Measurements from ENCODE around the gene CDYL. TPM values are rescaled to one million over a fixed set of nuclear protein-coding genes. Genes with fewer than 3 reads are reported as not detected.

Gene CDYL
- total RNA-seq, 1 donor from 2014 or later = 12.2 TPM

- no peak for DNase-seq (ENCODE audit: low read depth)
- no peak for TF ChIP-seq CTCF (conservative IDR thresholded peaks at IDR 0.05; ENCODE audit: low read depth, low read length)
- no peak overlapping the region for H3K4me3 ChIP-seq (ENCODE audit: low read depth, low read length)
These were observed 186.7 kb downstream of the CDYL start for GRCh38 chr6:4962905-4963304.

- TF ChIP-seq CTCF (conservative IDR thresholded peaks at IDR 0.05; ENCODE audit: low read depth, low read length) = no peak
- no peak overlapping the region for H3K4me3 ChIP-seq (ENCODE audit: low read depth, low read length)
- DNase-seq (ENCODE audit: low read depth) = no peak
These were observed 188.7 kb downstream of the CDYL start for GRCh38 chr6:4964675-4965561.

GRCh38 chr6:4965562-4966389 is 189.6 kb downstream of the CDYL start:
- DNase-seq (ENCODE audit: low read depth) = no peak
- TF ChIP-seq CTCF (conservative IDR thresholded peaks at IDR 0.05; ENCODE audit: low read depth, low read length) = no peak
- no peak overlapping the region for H3K4me3 ChIP-seq (ENCODE audit: low read depth, low read length)

- DNase-seq (ENCODE audit: low read depth) = no peak
- H3K4me3 ChIP-seq (ENCODE audit: low read depth, low read length) = no peak overlapping the region
- TF ChIP-seq CTCF (conservative IDR thresholded peaks at IDR 0.05; ENCODE audit: low read depth, low read length) = no peak
These were observed 191.3 kb downstream of the CDYL start for GRCh38 chr6:4967301-4968030.

- H3K4me3 ChIP-seq (ENCODE audit: low read depth, low read length) = no peak overlapping the region
- no peak for TF ChIP-seq CTCF (conservative IDR thresholded peaks at IDR 0.05; ENCODE audit: low read depth, low read length)
- DNase-seq (ENCODE audit: low read depth) = no peak
These were observed 193.5 kb downstream of the CDYL start for GRCh38 chr6:4969609-4970285.

DNA sequence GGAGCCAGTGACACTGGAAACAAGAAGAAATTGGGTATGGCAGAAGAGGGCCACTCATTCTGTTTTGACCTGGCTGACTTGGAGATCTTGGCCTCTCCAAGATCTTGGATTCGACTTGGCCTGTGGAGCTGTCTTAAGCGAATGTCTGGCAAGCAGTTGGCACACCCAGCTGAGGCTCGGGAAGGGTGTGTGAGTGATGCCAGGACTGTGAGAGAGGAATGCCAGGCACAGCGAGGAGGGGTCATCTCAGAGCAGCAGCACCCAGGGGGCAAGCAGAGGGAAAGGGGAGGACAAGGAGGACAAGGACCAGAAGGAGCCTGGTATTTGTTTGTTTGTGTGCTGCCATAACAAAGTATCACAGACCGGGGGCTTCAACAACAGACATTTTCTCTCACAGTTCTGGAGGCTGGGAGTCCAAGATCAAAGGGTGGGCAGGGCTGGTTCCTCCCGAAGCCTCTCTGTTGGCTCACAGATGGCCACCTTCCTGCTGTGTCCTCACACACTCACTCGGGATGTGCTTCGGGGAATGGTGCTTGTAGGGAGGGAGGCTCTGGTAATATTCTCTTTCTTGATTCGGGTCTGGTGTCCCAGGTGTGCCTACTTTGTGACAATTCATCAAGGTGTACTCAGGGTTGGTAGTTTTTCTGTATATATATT is 194.7 kb downstream of the CDYL start:
- no peak for DNase-seq (ENCODE audit: low read depth)
- no peak overlapping the region for H3K4me3 ChIP-seq (ENCODE audit: low read depth, low read length)
- no peak for TF ChIP-seq CTCF (conservative IDR thresholded peaks at IDR 0.05; ENCODE audit: low read depth, low read length)

Data from epithelial cell of proximal tubule (primary cell).